Gastroesophageal sphincter (tissue), 4 donors: ENCODE data around the gene SLC35F1. TPM values are rescaled to one million over a fixed set of nuclear protein-coding genes. Genes with fewer than 3 reads are reported as not detected.

Source experiments
- ATAC-seq: fragments of 150-250 bp; one replicate; pipeline ENCODE4 v1.9.1; 2016; ENCODE audit warnings: mild to moderate bottlenecking, moderate library complexity
- H3K27ac ChIP-seq, 4 donors: fragments of 200-600 bp; sonication (generic) in 3 of 4; 1 replicate in 3 of 4; 2 replicates in 1 of 4; pipeline ENCODE4 v1.5.1; 2016 to 2019
- H3K27me3 ChIP-seq: fragments of 200-600 bp; sonication (generic); one replicate; pipeline ENCODE4 v1.5.1; 2019
- H3K36me3 ChIP-seq, 2 donors: fragments of 200-600 bp; sonication (generic); one replicate each; pipeline ENCODE4 v1.5.1; 2019; ENCODE audit warnings: control low read depth in 1 of 2
- H3K4me1 ChIP-seq, 3 donors: fragments of 200-600 bp; sonication (generic); 1 replicate in 2 of 3; 2 replicates in 1 of 3; pipeline ENCODE4 v1.5.1; 2016 to 2019; ENCODE audit warnings: control low read depth in 2 of 3
- H3K4me3 ChIP-seq, 2 donors: fragments of 200-600 bp; sonication (generic); one replicate each; pipeline ENCODE4 v1.5.1; 2019; ENCODE audit warnings: mild to moderate bottlenecking in 1 of 2, moderate library complexity in 1 of 2
- H3K9me3 ChIP-seq, 3 donors: fragments of 200-600 bp; sonication (generic); one replicate each; pipeline ENCODE4 v1.5.1; 2017 to 2019; ENCODE audit warnings: control low read depth in 2 of 3
- CTCF ChIP-seq, 4 experiments: fragments of 200-600 bp in 2 of 4; fragments of 450-650 bp in 2 of 4; sonication (generic) in 1 of 4; IDR thresholded peaks; one replicate each; pipeline ENCODE4 v1.5.1; 2017 to 2019; ENCODE audit warnings: antibody characterized with exemption in 4 of 4, mild to moderate bottlenecking in 2 of 4, moderate library complexity in 2 of 4
- EP300 ChIP-seq: sonication (generic); formaldehyde crosslinking; IDR thresholded peaks from one replicate; pipeline ENCODE4 v1.6.1; 2017; ENCODE audit warnings: antibody characterized with exemption, mild to moderate bottlenecking
- POLR2A ChIP-seq, 2 donors: fragments of 450-650 bp; IDR thresholded peaks; one replicate each; pipeline ENCODE4 v1.6.1; 2017; ENCODE audit warnings: antibody characterized with exemption in 2 of 2, mild to moderate bottlenecking in 2 of 2, moderate library complexity in 1 of 2
- POLR2AphosphoS5 ChIP-seq: sonication (generic); formaldehyde crosslinking; IDR thresholded peaks from one replicate; pipeline ENCODE4 v1.6.1; 2017; ENCODE audit warnings: antibody characterized with exemption
- WGBS, 2 donors: methylation state at CpG; one replicate each; pipeline ENCODE4 v1.1.5; 2018; ENCODE audit warnings: low coverage in 1 of 2; 5-methylcytosine and 5-hydroxymethylcytosine counted together
- total RNA-seq, 4 donors: library from RNA; depleted of rRNA; stranded (reverse); fragments of >200 nt; gene quantifications; one replicate each; pipeline ENCODE4 v1.1.0, GENCODE V29; 2016

Gene SLC35F1
- total RNA-seq, 4 donors from 2014 or later: 4.3 to 7.4 (median 5.9) TPM

GRCh38 chr6:118198746-118199145, 291.7 kb downstream of the SLC35F1 start:
- H3K36me3 ChIP-seq: no peaks in the 10 kb centered on the region
- ATAC-seq: no peak
- TF ChIP-seq POLR2A (IDR thresholded peaks at IDR 0.05): no peak
- no peak for TF ChIP-seq CTCF (IDR thresholded peaks at IDR 0.05)
- TF ChIP-seq EP300: no peak
- TF ChIP-seq POLR2AphosphoS5: no peak
- no peaks in the 10 kb centered on the region for H3K9me3 ChIP-seq
- no peak overlapping the region for H3K27ac ChIP-seq
- WGBS, 2 donors: 20 to 23% methylated on average over 1 of the region's 1 CpG
- no peaks in the 10 kb centered on the region for H3K27me3 ChIP-seq
- no peaks in the 10 kb centered on the region for H3K4me1 ChIP-seq
- no peak overlapping the region for H3K4me3 ChIP-seq

DNA sequence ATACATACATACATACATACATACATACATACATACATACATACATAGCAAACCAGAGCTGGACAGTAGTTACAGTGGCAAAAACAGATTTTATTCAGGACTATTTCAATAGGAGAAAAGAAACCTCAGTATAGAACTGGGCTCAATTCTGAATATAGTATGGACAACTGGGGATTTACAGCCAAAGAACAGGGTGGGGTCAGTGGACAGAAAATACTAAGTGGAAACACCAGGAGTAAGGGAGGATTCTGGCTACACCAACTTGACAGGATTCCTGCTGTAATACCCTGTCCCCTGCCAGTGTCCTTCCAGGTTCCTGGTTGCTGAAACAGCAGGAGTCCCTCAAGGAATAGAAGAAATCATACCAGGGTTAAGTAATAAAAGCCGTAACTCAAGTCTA, 293.1 kb downstream of the SLC35F1 start:
- WGBS, 2 donors: 100% methylated on average over 1 of the region's 1 CpG
- H3K36me3 ChIP-seq: no peaks in the 10 kb centered on the region
- H3K9me3 ChIP-seq: no peaks in the 10 kb centered on the region
- no peaks in the 10 kb centered on the region for H3K4me1 ChIP-seq
- no peak for ATAC-seq
- TF ChIP-seq CTCF (IDR thresholded peaks at IDR 0.05): no peak
- no peak for TF ChIP-seq POLR2AphosphoS5
- TF ChIP-seq POLR2A (IDR thresholded peaks at IDR 0.05): no peak
- TF ChIP-seq EP300: no peak
- no peaks in the 10 kb centered on the region for H3K27me3 ChIP-seq
- H3K4me3 ChIP-seq: no peak overlapping the region
- no peak overlapping the region for H3K27ac ChIP-seq

GRCh38 chr6:118202517-118202916, 295.5 kb downstream of the SLC35F1 start:
- H3K9me3 ChIP-seq: no peaks in the 10 kb centered on the region
- TF ChIP-seq POLR2A (IDR thresholded peaks at IDR 0.05): no peak
- TF ChIP-seq EP300: no peak
- TF ChIP-seq CTCF (IDR thresholded peaks at IDR 0.05): no peak
- no peak for TF ChIP-seq POLR2AphosphoS5
- no peak for ATAC-seq
- no peaks in the 10 kb centered on the region for H3K36me3 ChIP-seq
- 88 to 100% methylated on average over 1 of the region's 1 CpG for WGBS, 2 donors
- no peak overlapping the region for H3K27ac ChIP-seq
- no peaks in the 10 kb centered on the region for H3K27me3 ChIP-seq
- H3K4me1 ChIP-seq: no peaks in the 10 kb centered on the region
- H3K4me3 ChIP-seq: no peak overlapping the region

- no peaks in the 10 kb centered on the region for H3K4me1 ChIP-seq
- no peaks in the 10 kb centered on the region for H3K9me3 ChIP-seq
- H3K36me3 ChIP-seq: no peaks in the 10 kb centered on the region
- no peak overlapping the region for H3K4me3 ChIP-seq
- no peak overlapping the region for H3K27ac ChIP-seq
- no peaks in the 10 kb centered on the region for H3K27me3 ChIP-seq
- TF ChIP-seq CTCF (IDR thresholded peaks at IDR 0.05) (no peak), EP300 (no peak), POLR2A (IDR thresholded peaks at IDR 0.05) (no peak), POLR2AphosphoS5 (no peak)
- no peak for ATAC-seq
Observed at GRCh38 chr6:118203545-118203944, 296.5 kb downstream of the SLC35F1 start.

GRCh38 chr6:118206221-118206620, 299.2 kb downstream of the SLC35F1 start:
- H3K9me3 ChIP-seq: no peaks in the 10 kb centered on the region
- WGBS, 2 donors: 78 to 80% methylated on average over 1 of the region's 1 CpG
- no peaks in the 10 kb centered on the region for H3K27me3 ChIP-seq
- no peak for TF ChIP-seq CTCF (IDR thresholded peaks at IDR 0.05)
- no peak for TF ChIP-seq EP300
- H3K36me3 ChIP-seq: no peaks in the 10 kb centered on the region
- ATAC-seq: no peak
- no peak overlapping the region for H3K27ac ChIP-seq
- H3K4me1 ChIP-seq: no peaks in the 10 kb centered on the region
- H3K4me3 ChIP-seq: no peak overlapping the region
